Astrocyte of the cerebellum (primary cell): Measurements from ENCODE around the gene STAMBPL1.

Experiments
- DNase-seq: peaks from one replicate; pipeline ENCODE4 v3.0.0-alpha.2; 2011; ENCODE audit warnings: low read depth
- H3K4me3 ChIP-seq: 2 replicates; pipeline ENCODE4 v1.5.1; 2011; ENCODE audit warnings: mild to moderate bottlenecking, low read depth, low read length, moderate library complexity
- CTCF ChIP-seq: IDR thresholded peaks from 2 replicates; pipeline ENCODE4 v1.5.1; 2012; ENCODE audit warnings: low read length, low read depth, moderate library complexity, mild to moderate bottlenecking; ENCODE audit errors: missing control alignments
- in situ Hi-C: cut with HindIII; loops from 2 replicates; pipeline ENCODE4 v1.10.0; 2017; ENCODE audit warnings: low sequenced_read_pairs

Gene STAMBPL1

GRCh38 chr10:88879534-88880281, at the start of gene STAMBPL1:
STAMBPL1 (plus strand) TSS chr10:88880245; CDS start chr10:88901709, 21,464 bp downstream.
- DNase-seq = no peak
- TF ChIP-seq CTCF = no peak
- peak within 1 kb of the TSS; percentile 80 for H3K4me3 ChIP-seq
- in situ Hi-C loops = no loop called here

GRCh38 chr10:88830643-88831268, 49.3 kb upstream of the STAMBPL1 start:
- H3K4me3 ChIP-seq = no peak overlapping the region
- in situ Hi-C loops = no loop called here
- DNase-seq = no peak
- no peak for TF ChIP-seq CTCF

DNA sequence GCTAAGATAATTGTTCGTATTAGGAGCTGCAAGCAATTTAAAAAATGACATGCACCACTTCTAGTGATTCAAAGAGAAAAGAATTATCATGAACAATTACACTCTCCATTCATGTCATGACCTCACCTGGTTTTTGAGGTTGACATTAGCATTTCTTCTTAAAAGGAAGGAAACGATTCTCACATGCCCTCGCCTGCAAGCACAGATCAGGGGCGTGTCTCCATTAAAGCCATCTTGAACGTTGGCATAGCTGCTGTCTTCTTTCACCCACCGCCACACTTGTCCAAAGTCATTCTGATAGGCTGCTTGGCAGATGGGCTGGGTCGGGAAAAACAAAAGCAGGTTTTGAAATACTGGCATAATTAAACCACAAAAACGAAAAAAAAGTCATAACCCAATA, 48.3 kb upstream of the STAMBPL1 start:
- in situ Hi-C loops = no loop called here
- DNase-seq = no peak
- H3K4me3 ChIP-seq = no peak overlapping the region
- no peak for TF ChIP-seq CTCF

DNA sequence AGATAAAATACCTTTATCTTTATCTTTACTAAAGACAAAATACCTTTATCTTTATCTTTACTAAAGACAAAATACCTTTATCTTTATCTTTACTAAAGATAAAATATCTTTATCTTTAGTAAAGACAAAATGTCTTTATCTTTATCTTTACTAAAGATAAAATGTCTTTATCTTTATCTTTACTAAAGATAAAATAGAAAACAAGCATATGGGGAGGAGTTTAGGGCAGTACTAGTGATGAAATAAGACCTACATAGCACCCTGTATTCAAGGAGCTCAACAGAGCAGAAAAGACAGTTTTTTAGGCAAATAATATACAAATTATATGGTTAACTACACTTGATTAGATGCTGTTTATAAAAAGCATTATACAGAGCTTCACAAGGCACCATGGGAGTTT, 47.7 kb upstream of the STAMBPL1 start:
- no peak for DNase-seq
- in situ Hi-C loops = no loop called here
- no peak overlapping the region for H3K4me3 ChIP-seq
- no peak for TF ChIP-seq CTCF

GRCh38 chr10:88833156-88833555, 46.9 kb upstream of the STAMBPL1 start:
- no peak overlapping the region for H3K4me3 ChIP-seq
- in situ Hi-C loops = no loop called here
- TF ChIP-seq CTCF = no peak
- no peak for DNase-seq

- TF ChIP-seq CTCF = no peak
- DNase-seq = no peak
- no peak overlapping the region for H3K4me3 ChIP-seq
- in situ Hi-C loops = no loop called here
Measured at GRCh38 chr10:88833723-88834122, 46.3 kb upstream of the STAMBPL1 start.
